ENCODE measurements around the gene EXOC6B. TPM values are rescaled to one million over a fixed set of nuclear protein-coding genes. Genes with fewer than 3 reads are reported as not detected.

The EXOC6B gene
- total RNA-seq, 4 donors from 2014 or later = 14.1 to 107 (median 38.5) TPM

DNA sequence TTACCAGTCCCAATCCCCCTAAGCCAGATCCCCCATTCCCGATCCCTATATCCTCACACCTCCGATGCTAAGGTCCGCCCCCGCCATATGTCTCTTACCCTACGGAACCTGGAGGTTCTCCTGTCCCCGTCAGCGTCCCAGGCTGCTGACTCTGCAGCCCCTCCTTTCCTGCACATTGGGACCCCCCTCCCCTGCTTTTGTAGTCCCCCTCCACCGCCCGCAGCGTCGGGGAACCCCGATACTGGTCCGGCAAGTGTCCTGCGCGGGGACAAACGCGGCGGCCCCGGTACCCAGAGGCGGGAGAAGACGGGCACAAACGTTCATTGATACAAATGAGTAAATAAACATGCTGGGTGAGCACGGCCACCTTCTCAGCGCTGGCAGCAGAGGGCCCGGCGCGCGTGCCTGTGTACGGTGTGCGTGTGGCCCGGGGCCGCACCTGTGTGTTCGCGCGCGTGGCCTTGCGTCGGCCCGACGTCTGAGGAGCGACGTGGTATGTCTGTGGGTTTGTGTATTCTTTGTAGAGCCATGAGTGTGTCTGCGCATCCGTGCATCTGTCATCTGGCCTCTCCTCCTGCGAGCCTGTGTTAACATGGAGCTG, 676.2 kb downstream of the EXOC6B start:
- intact Hi-C loops (cut with DNase I; ENCODE audit: low total_unique reads) = loop anchor here (5.0 kb wide), 1 partner anchor 602 kb away; no protein-coding TSS in a partner anchor
- H3K27ac ChIP-seq = no peak overlapping the region

DNA sequence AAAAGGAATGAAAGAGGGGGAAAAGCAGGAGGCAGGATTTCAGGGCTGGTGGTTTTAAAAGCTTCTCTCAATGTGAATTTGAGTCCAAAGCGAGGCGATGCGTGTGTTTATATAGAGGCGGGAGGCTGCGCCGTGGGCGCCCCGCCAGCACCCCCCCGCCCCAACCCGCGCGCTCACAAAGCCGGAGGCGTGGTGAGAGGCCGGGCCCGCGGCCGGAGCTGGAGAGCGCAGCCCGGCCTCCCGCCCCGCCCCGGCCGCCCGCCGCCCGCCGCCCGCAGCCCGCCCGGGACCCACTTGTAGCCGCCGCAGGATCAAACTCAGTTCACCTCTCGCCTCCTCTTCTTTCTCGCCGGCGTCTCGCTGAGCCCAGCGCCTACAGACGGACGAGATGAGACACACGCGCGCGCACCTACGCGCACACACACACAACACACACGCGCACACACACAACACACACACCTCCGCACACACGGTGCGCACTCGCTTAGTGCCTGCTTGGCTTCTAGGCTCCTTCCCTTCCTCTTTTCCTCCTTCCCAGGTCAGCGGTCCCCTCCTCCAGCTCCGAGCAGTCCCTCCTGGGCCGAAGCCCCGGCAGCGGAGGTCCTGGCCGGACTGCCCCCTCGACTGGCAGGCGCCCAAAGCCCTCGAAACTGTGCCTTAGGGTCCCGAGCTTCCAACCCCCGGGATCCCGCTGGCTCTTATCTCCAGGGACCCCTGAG, 676.8 kb downstream of the EXOC6B start:
- Histone ChIP-seq H3K36me3 (no peaks in the 10 kb centered on the region), H3K27me3 (peaks cover 34 to 39% of the 10 kb centered on the region in 2 donors), H3K4me3 (peak overlapping the region in 1 of 2 donors; percentile 40), H3K4me1 (peaks cover 0 to 42% of the 10 kb centered on the region in 2 donors), H3K27ac (no peak overlapping the region), H3K9me3 (no peaks in the 10 kb centered on the region)
- peak; percentile 14 to 47 for DNase-seq
- TF ChIP-seq, protein P1, sequence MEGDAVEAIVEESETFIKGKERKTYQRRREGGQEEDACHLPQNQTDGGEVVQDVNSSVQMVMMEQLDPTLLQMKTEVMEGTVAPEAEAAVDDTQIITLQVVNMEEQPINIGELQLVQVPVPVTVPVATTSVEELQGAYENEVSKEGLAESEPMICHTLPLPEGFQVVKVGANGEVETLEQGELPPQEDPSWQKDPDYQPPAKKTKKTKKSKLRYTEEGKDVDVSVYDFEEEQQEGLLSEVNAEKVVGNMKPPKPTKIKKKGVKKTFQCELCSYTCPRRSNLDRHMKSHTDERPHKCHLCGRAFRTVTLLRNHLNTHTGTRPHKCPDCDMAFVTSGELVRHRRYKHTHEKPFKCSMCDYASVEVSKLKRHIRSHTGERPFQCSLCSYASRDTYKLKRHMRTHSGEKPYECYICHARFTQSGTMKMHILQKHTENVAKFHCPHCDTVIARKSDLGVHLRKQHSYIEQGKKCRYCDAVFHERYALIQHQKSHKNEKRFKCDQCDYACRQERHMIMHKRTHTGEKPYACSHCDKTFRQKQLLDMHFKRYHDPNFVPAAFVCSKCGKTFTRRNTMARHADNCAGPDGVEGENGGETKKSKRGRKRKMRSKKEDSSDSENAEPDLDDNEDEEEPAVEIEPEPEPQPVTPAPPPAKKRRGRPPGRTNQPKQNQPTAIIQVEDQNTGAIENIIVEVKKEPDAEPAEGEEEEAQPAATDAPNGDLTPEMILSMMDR (IDR thresholded peaks at IDR 0.05) = no peak
- TF ChIP-seq POLR2A (IDR thresholded peaks at IDR 0.05) = no peak
- intact Hi-C loops (cut with DNase I; ENCODE audit: low total_unique reads) = no loop called here

More for the DNA sequence above, 676.2 kb downstream of the EXOC6B start:
- DNase-seq = peak in 1 of 2 donors; percentile 15
- no peaks in the 10 kb centered on the region for H3K9me3 ChIP-seq
- TF ChIP-seq, protein P1 (IDR thresholded peaks at IDR 0.05) = no peak
- TF ChIP-seq POLR2A (IDR thresholded peaks at IDR 0.05) = no peak
- no peaks in the 10 kb centered on the region for H3K36me3 ChIP-seq
- H3K27me3 ChIP-seq = peaks cover 29 to 39% of the 10 kb centered on the region in 2 donors
- H3K4me3 ChIP-seq = peak overlapping the region in 1 of 2 donors; percentile 40
- peaks cover 0 to 35% of the 10 kb centered on the region in 2 donors for H3K4me1 ChIP-seq

DNA sequence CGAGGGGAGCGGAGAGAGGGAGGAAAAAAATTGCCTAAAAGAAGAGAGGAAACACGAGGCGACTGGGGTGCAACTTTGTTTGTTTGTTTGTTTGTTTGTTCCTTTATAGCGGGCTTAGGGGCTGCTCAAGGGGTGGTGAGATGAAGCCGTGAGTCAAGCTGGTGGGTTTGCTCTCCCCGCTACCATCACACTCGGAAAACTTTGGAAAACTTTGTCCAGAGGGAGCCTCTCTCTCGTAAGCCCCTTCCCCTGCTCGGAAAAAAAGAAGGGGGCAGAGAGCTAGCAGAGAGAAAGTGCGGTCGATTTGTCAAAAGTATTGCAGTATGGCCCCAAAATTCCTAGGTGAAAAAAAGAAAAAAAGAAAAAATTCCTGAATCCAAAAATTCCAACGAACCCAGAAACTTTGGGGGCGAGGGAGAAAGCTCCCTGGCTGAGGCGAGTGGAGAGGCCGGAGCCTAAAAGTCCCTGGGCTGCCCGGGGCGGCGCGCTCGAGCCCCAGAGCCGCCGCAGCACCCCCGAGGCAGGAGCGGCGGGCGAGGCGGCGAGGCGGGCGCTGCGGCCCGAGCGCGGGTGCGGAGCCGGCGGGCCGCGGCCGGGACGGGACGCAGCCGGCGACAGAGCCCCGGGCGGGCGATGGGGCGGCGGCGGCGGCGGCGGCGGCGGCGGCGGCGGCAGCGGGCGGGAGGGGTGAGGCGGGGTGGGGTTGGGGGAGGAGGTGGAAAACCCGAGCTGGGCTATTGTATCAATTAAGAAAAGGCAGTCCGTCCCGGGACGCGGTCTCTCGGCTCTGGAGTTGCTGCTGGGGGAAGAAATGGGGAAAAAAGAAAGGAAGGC, 677.6 kb downstream of the EXOC6B start:
- H3K27ac ChIP-seq = no peak overlapping the region
- H3K4me3 ChIP-seq = peak overlapping the region in 1 of 2 donors; percentile 40
- peaks cover 38 to 39% of the 10 kb centered on the region in 2 donors for H3K27me3 ChIP-seq
- H3K9me3 ChIP-seq = no peaks in the 10 kb centered on the region
- peaks cover 0 to 48% of the 10 kb centered on the region in 2 donors for H3K4me1 ChIP-seq
- intact Hi-C loops (cut with DNase I; ENCODE audit: low total_unique reads) = no loop called here
- peak in 1 of 2 donors; percentile 11 for DNase-seq
- no peaks in the 10 kb centered on the region for H3K36me3 ChIP-seq
- TF ChIP-seq POLR2A (IDR thresholded peaks at IDR 0.05) = no peak
- TF ChIP-seq, protein P1 (IDR thresholded peaks at IDR 0.05) = no peak

DNA sequence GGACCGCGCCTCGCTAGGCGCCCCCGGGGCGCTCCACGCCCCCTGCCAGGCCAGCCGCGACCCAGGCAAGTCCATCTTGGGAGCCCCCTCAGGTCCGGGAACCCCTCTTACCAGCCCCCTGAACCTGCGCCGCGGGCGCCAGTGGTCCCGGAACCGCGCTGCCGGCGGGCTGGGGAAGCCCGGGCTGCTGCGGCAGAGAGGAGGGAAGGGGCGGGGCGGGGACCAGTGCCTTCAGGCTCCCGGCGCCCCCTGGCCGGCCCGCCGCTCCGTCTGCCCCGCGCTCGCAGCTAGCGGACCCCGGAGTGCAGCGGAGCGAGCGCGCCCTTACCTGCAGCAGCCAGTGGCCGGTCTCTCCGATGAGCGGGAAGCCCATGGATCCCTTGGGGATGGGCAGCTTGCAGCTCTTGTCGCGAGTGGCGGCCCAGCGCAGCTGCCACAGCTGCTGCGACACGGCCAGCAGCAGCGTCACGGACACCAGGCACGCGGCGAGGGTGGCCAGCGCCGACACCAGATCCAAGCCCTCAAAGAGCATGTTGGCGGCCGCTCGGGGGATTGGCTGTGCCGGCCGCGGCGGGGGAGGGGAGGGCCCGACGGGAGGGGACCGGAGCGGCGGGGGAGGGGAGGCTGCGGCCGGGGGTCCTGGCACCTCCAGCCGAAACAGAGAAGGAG, 678.4 kb downstream of the EXOC6B start, which contains the start of gene CYP26B1:
Gene CYP26B1, minus strand, starts transcription at position 560 of the 669 bp plus-strand sequence. Its CDS starts 28 bp downstream, at position 532.
- TF ChIP-seq POLR2A (IDR thresholded peaks at IDR 0.05) = no peak
- TF ChIP-seq, protein P1 (IDR thresholded peaks at IDR 0.05) = no peak
- intact Hi-C loops (cut with DNase I; ENCODE audit: low total_unique reads) = no loop called here
- peak within 1 kb of the TSS in 1 of 2 donors; percentile 40 for H3K4me3 ChIP-seq
- H3K27me3 ChIP-seq = peaks cover 38 to 39% of the 10 kb centered on the region in 2 donors
- no peak within 1 kb of the TSS for H3K27ac ChIP-seq
- no peaks in the 10 kb centered on the region for H3K36me3 ChIP-seq
- peak; percentile 8 to 15 for DNase-seq
- H3K9me3 ChIP-seq = no peaks in the 10 kb centered on the region
- H3K4me1 ChIP-seq = peaks cover 0 to 48% of the 10 kb centered on the region in 2 donors
